ENCODE results near the gene CD164.

DNA sequence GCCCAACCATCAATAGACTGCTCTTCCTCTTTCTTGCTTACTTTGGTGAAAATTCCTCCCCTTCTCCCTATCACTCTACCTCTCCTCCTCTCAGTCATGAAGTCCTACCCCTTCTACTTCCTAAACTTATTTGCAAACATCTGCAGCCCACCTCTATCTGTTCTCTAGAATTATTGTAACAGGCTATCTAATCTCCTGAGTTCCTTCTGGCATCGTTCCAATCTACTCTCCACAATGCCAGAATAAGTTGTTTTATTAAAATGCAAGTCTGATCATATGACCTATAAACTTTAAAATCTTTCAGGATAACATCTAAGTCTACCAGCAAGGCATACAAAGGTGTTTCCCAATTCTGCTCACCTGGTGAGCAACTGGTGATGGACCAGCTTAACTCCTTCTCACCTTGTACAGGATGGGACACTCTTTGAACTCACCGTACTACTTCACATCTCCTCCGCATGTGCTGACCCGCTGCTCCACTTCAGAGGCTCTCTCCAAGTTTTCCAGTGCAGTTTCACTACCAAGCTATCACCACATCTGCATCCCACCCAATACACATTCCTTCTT lies 7.9 kb downstream of the CD164 start:
- TF ChIP-seq POLR2A (IDR thresholded peaks at IDR 0.05; ENCODE audit: low read length), result no peak
- TF ChIP-seq GATA1 (IDR thresholded peaks at IDR 0.05; ENCODE audit: low read depth, low read length), result no peak

All from erythroblast (primary cell).